PC-3 (cell line): ENCODE measurements around the gene PRKN. TPM values are rescaled to one million over a fixed set of nuclear protein-coding genes. Genes with fewer than 3 reads are reported as not detected.

ENCODE experiments used
- ATAC-seq: fragments of 200-7000 bp; cut with Tn5 transposase; 2 replicates; pipeline ENCODE4 v1.9.1; 2020; ENCODE audit warnings: mild to moderate bottlenecking, moderate library complexity
- BruUV-seq: library from RNA; stranded (reverse); fragments of 400-500 nt; replicated peaks from 2 replicates; lab custom pipeline; 2021; lab: Mats Ljungman, UMichigan
- CTCF ChIA-PET: fragments of 300-600 bp; sonication (Branson Sonifier 250); formaldehyde crosslinking; loops from one replicate; lab custom pipeline; 2022; ENCODE audit warnings: antibody characterized with exemption; lab: Charles Lee
- POLR2A ChIA-PET: fragments of 300-600 bp; sonication (Branson Sonifier 250); formaldehyde crosslinking; loops from one replicate; lab custom pipeline; 2022; ENCODE audit warnings: antibody characterized with exemption; ENCODE audit not compliant: unreplicated experiment; lab: Charles Lee
- DNase-seq: peaks from one replicate; pipeline ENCODE4 v3.0.0-alpha.2; 2015
- H2AFZ ChIP-seq: fragments of 300-600 bp; sonication (generic); 2 replicates; pipeline ENCODE4 v1.6.0; 2016; ENCODE audit warnings: antibody characterized with exemption, low read length
- H3F3A ChIP-seq: fragments of 300-600 bp; sonication (generic); one replicate; pipeline ENCODE4 v1.6.0; 2017; ENCODE audit warnings: antibody characterized with exemption, low read length, control low read depth, mild to moderate bottlenecking; ENCODE audit not compliant: unreplicated experiment
- H3K27ac ChIP-seq: fragments of 300-600 bp; sonication (generic); 2 replicates; pipeline ENCODE4 v1.5.1; 2016; ENCODE audit warnings: mild to moderate bottlenecking, low read length
- H3K27me3 ChIP-seq: fragments of 300-600 bp; sonication (generic); 2 replicates; pipeline ENCODE4 v1.6.1; 2016; ENCODE audit warnings: low read length, mixed read lengths
- H3K36me3 ChIP-seq: fragments of 300-600 bp; sonication (generic); 2 replicates; pipeline ENCODE4 v1.6.1; 2016; ENCODE audit warnings: low read depth, mixed run types, low read length, mixed read lengths
- H3K4me1 ChIP-seq: fragments of 300-600 bp; sonication (generic); 2 replicates; pipeline ENCODE4 v1.5.1; 2016; ENCODE audit warnings: low read length; ENCODE audit not compliant: insufficient read depth
- H3K4me2 ChIP-seq: fragments of 300-600 bp; sonication (generic); 2 replicates; pipeline ENCODE4 v1.6.0; 2016; ENCODE audit warnings: low read length
- H3K4me3 ChIP-seq: fragments of 300-600 bp; sonication (generic); 2 replicates; pipeline ENCODE4 v1.5.1; 2016; ENCODE audit warnings: mild to moderate bottlenecking, low read length, mixed read lengths
- H3K79me2 ChIP-seq: fragments of 300-600 bp; sonication (generic); 2 replicates; pipeline ENCODE4 v1.6.1; 2017; ENCODE audit warnings: low read length, mixed read lengths
- H3K9ac ChIP-seq: fragments of 300-600 bp; sonication (generic); 2 replicates; pipeline ENCODE4 v1.6.0; 2016; ENCODE audit warnings: mild to moderate bottlenecking, low read length
- H3K9me2 ChIP-seq: fragments of 300-600 bp; sonication (generic); replicated peaks from 2 replicates; pipeline ENCODE4 v1.6.1; 2016; ENCODE audit warnings: mixed run types, low read length, mixed read lengths
- H3K9me3 ChIP-seq: fragments of 300-600 bp; sonication (generic); 2 replicates; pipeline ENCODE4 v1.6.1; 2016; ENCODE audit warnings: low read length, mixed read lengths
- H4K20me1 ChIP-seq: fragments of 300-600 bp; sonication (generic); 2 replicates; pipeline ENCODE4 v1.6.1; 2016; ENCODE audit warnings: low read length, mixed read lengths
- EZH2 ChIP-seq: fragments of 300-600 bp; sonication (generic); IDR thresholded peaks from one replicate; pipeline ENCODE4 v1.6.1; 2017; ENCODE audit warnings: antibody characterized with exemption, mild to moderate bottlenecking, low read length; ENCODE audit not compliant: unreplicated experiment
- EZH2phosphoT487 ChIP-seq: fragments of 300-600 bp; sonication (generic); IDR thresholded peaks from 2 replicates; pipeline ENCODE4 v1.6.1; 2018; ENCODE audit warnings: mild to moderate bottlenecking, antibody characterized with exemption, low read length, borderline replicate concordance
- intact Hi-C: fragments of 100-400 bp; cut with micrococcal nuclease; formaldehyde crosslinking; loops from 2 replicates; pipeline ENCODE4 v1.9.0; 2023
- total RNA-seq: library from RNA; depleted of rRNA; stranded (reverse); fragments of >200 nt; gene quantifications from 2 replicates; pipeline ENCODE4 v1.2.3, GENCODE V29; 2014
- TF ChIP-seq, protein P1 (sequence below): fragments of 300-600 bp; sonication (generic); conservative IDR thresholded peaks from 2 replicates; pipeline ENCODE4 v1.5.1; 2017; ENCODE audit warnings: antibody characterized with exemption, low read depth, mild to moderate bottlenecking, low read length

The PRKN gene
- total RNA-seq, 1 experiment from 2014 or later = not detected

- TF ChIP-seq EZH2 = no peak
- TF ChIP-seq EZH2phosphoT487 = no peak
- TF ChIP-seq, protein P1, sequence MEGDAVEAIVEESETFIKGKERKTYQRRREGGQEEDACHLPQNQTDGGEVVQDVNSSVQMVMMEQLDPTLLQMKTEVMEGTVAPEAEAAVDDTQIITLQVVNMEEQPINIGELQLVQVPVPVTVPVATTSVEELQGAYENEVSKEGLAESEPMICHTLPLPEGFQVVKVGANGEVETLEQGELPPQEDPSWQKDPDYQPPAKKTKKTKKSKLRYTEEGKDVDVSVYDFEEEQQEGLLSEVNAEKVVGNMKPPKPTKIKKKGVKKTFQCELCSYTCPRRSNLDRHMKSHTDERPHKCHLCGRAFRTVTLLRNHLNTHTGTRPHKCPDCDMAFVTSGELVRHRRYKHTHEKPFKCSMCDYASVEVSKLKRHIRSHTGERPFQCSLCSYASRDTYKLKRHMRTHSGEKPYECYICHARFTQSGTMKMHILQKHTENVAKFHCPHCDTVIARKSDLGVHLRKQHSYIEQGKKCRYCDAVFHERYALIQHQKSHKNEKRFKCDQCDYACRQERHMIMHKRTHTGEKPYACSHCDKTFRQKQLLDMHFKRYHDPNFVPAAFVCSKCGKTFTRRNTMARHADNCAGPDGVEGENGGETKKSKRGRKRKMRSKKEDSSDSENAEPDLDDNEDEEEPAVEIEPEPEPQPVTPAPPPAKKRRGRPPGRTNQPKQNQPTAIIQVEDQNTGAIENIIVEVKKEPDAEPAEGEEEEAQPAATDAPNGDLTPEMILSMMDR = no peak
- Histone ChIP-seq H3K9ac (no peak overlapping the region), H3K27ac (peak overlapping the region; percentile 82), H3K27me3 (no peaks in the 10 kb centered on the region), H3K4me1 (peaks cover 50% of the 10 kb centered on the region), H2AFZ (no peak overlapping the region; the same call in 1 of the 2 replicates), H4K20me1 (no peaks in the 10 kb centered on the region), H3K9me3 (no peaks in the 10 kb centered on the region), H3K79me2 (no peaks in the 10 kb centered on the region), H3F3A (no peaks in the 10 kb centered on the region), H3K4me2 (peak overlapping the region; percentile 60), H3K9me2 (no peaks in the 10 kb centered on the region), H3K4me3 (no peak overlapping the region), H3K36me3 (no peaks in the 10 kb centered on the region)
- BruUV-seq = no TSS peak
- ATAC-seq (no peak), DNase-seq (no peak)
- POLR2A ChIA-PET = no interaction called here
- CTCF ChIA-PET = no interaction called here
- intact Hi-C loops = no loop called here
Measured at GRCh38 chr6:161921602-161922395, 805.8 kb downstream of the PRKN start.

- H2AFZ ChIP-seq = no peak overlapping the region
- no peaks in the 10 kb centered on the region for H3K79me2 ChIP-seq
- H3K4me1 ChIP-seq = peaks cover 47% of the 10 kb centered on the region
- no peaks in the 10 kb centered on the region for H3K36me3 ChIP-seq
- H3K9ac ChIP-seq = no peak overlapping the region
- ChIA-PET CTCF (no interaction called here), POLR2A (no interaction called here)
- H3K4me2 ChIP-seq = no peak overlapping the region
- ATAC-seq (no peak), DNase-seq (no peak)
- intact Hi-C loops = no loop called here
- no peaks in the 10 kb centered on the region for H3K9me2 ChIP-seq
- no peaks in the 10 kb centered on the region for H3F3A ChIP-seq
- H3K4me3 ChIP-seq = no peak overlapping the region
- no peaks in the 10 kb centered on the region for H3K9me3 ChIP-seq
- TF ChIP-seq, protein P1 = no peak
- no peak for TF ChIP-seq EZH2phosphoT487
- TF ChIP-seq EZH2 = no peak
- BruUV-seq = no TSS peak
- no peaks in the 10 kb centered on the region for H4K20me1 ChIP-seq
- no peak overlapping the region for H3K27ac ChIP-seq
- H3K27me3 ChIP-seq = no peaks in the 10 kb centered on the region
Measured at GRCh38 chr6:161919691-161920090, 807.9 kb downstream of the PRKN start.

DNA sequence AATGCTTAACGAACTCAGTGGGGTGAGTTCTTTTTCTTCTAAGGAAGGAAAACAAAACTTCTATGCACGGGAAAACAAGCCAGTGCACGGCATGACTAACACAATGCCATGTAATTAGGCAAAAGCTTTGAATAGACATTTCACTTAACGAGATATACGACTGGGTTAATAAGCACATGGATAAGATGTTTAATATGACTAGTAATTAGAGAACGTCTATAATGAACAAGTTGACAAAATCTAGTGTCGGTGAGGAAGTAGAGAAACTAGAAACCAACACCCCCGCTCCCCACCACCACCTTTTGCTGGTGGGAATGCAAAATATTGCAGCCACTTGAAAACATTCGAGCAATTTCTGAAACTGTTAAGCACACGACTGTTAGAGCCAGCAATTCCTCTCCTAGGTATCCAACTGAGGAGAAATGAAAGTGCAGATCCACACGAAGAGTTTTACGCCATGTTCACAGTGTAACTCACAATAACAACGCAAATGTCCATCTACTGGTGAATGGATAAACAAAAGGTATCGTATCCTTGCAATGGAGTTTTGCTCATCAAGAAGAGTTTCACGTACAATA is 808.8 kb downstream of the PRKN start:
- ATAC-seq = no peak
- ChIA-PET CTCF (interaction anchor here (0.6 kb wide), 1 partner anchor 100 kb away, joined by 3 read pairs; no protein-coding TSS in a partner anchor), POLR2A (no interaction called here)
- Histone ChIP-seq H3K9ac (no peak overlapping the region), H3K4me2 (peak overlapping the region; percentile 71), H3K27ac (no peak overlapping the region), H3K4me1 (peaks cover 38% of the 10 kb centered on the region), H4K20me1 (no peaks in the 10 kb centered on the region), H3F3A (no peaks in the 10 kb centered on the region), H3K9me2 (no peaks in the 10 kb centered on the region), H2AFZ (peak overlapping the region; percentile 37), H3K36me3 (no peaks in the 10 kb centered on the region), H3K4me3 (peak overlapping the region; percentile 52), H3K79me2 (no peaks in the 10 kb centered on the region), H3K9me3 (no peaks in the 10 kb centered on the region), H3K27me3 (no peaks in the 10 kb centered on the region)
- DNase-seq = no peak
- no TSS peak for BruUV-seq
- intact Hi-C loops = no loop called here
- TF ChIP-seq, protein P1 = no peak
- TF ChIP-seq EZH2 (no peak), EZH2phosphoT487 (no peak)
